Stimulated activated CD4-positive, alpha-beta T cell treated with anti-CD3 and anti-CD28 coated beads, Interleukin-2, amount 100 ng/mL, for 48 hours (primary cell): ENCODE measurements around the gene CFP.
"Not testable (repeated sequence)": the region's sequence is repeated elsewhere in the genome, so short reads cannot be mapped to it uniquely, and the experiment has no call there.

Source experiments
- DNase-seq, 2 donors: peaks; one replicate each; pipeline ENCODE4 v3.0.0-alpha.2; 2020

Gene CFP

GRCh38 chrX:47629419-47630200, at the start of gene CFP:
TSS of gene CFP (minus strand) at chrX:47629930. CDS start at chrX:47629844, 86 bp downstream.
- DNase-seq: no peak

DNA sequence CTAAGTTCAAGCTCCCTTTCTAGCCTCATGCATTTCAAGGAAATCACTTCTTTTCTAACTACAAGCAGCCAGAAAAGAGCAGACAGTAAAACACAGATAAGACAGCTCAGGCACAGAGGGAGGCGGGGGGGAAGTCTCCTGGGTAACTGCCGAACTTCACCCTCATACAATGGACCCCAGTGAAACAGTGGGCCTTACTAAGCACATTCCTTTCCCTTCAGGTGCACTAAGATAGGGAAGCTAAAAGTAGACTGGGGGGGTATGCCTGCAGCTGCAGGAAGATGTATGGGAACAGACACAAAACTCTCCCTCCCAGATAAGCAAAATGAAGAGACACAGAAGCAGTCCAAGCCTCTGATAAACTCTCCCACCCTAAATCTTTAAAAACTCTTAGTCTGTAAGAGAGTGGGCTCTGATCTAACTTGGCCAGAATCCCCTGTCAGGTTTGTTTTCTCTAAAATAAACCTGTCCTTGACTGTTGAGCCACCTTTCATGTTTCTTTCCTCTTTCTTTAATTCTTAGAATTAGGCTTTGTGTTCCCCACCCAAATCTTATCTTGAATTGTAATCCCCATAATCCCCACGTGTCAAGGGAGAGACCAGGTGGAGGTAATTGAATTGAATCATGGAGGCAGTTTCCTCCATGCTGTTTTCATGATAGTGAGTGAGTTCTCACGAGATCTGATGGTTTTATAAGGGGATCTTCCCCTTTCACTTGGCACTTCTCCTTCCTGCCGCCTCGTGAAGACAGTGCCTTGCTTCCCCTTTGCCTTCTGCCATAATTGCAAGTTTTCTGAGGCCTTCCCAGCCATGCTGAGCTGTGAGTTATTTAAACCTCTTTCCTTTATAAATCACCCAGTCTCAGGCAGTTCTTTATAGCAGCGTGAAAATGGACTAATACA, 46.5 kb upstream of the CFP start:
- DNase-seq: not testable (repeated sequence)

DNA sequence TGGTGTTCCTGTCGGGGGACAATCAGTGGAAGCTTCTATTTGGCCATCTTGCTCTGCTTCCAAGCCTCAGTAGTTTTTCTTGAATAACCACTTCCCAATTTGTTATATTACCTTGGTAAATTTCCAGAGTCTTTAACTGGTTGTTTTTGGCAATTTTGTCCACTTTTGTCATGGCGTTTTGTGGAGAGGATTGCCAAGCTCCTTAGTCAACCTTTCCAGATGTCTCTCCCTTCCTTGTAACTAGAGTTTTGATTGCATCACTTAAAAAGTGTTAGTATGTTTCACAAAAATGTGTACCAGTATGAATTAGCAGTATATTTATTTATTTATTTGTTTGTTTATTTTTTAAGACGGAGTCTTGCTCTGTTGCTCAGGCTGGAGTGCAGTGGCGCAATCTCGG, 45.0 kb upstream of the CFP start:
- no peak for DNase-seq

- not testable (repeated sequence) for DNase-seq
Observed at GRCh38 chrX:47665797-47666196, 36.1 kb upstream of the CFP start.

DNA sequence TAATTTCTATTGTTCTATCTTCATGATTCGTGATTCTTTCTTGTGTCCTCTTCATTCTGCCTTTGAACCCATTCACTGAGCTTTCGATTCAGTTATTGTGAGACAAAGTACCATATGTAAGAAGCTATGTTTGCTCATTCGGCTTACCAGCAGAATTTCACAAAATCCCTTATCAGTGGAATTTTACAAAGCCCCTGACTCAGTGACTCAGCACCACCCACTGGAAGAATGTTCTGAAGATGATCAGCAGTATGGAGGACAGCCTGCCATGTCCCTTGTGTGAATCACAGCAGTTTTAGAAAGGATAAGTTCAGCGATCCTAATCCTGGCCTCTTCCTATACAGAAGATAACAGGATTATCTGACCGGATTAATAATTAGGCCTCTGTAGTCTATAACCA, 35.0 kb upstream of the CFP start:
- DNase-seq: no peak

DNA sequence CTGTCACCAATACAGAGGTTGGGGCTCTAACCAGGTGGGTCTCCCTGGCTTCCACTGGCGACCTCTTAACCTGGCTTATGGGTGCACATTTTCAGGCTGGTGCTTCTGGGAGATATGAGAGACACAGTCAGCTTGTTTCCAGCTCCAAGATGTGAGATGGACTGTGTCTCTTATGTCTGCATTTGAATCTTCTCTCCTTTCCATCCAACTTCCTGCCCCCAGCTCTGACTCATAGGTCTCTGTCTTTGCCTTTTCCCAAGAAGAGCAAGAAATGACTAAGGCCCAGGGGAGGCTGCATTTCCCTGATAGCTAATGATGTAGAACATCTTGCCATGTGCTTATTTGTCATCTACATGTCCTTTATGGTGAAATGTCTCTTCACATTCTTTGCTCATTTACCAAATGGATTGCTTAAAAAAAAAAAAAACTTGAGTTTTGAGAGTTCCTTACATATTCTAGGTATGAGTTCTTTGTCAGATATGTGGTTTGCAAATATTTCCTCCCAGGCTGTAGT, 32.5 kb upstream of the CFP start:
- DNase-seq: peak in 1 of 2 donors; percentile 32

DNA sequence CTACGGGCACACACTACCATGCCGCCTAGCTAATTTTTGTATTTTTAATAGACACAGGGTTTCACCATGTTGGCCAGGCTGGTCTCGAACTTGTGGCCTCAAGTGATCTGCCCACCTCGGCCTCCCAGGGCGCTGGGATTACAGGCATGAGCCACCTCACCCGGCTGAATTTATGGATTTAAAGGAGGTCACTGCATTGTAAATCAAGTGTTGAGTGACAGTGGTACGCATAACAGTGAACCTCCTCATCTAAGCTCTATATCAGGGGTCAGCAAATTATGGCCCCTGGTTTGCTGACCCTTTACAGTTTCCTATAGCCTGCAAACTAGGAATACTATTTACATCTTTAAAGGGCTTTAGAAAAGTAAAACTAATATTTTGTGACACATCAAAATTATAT, 31.8 kb upstream of the CFP start:
- DNase-seq: no peak

DNA sequence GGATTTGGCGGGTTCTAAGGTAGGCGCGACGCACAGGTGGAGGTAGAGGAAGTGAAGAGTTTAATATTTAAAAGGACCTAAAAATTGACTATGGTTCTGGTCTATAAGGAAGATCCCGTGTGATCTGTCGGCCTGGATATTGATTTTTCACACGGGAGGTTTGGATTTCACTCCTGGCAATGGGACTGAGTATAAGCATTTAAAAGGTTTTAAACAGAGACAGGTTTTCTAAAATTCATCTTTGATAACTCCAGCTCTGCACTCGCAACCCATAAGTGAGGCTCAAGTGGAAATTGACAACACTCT, 29.6 kb upstream of the CFP start:
- no peak for DNase-seq

GRCh38 chrX:47658684-47659420, 29.1 kb upstream of the CFP start, which contains the start of gene UXT:
TSS of gene UXT (minus strand) at chrX:47659180. CDS start at chrX:47658927, 253 bp downstream.
- peak; percentile 83 to 85 for DNase-seq

DNA sequence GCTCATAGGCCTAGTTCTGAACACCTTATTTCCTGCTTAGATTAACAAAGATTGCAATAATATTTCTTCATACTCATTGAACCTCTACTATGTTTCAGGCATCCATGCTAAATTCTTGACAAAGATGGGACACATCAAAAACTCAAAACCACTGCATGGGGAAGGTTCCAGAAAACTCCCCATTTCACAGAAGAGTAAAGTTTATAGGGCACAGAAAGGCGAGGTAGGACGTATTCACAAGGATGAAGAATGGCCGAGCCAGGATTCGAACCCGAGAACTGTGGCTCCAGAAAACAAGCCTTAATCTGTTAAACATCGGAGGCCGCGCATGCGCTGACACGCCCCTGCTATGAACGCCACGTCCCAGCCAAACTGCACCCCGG, 28.6 kb upstream of the CFP start:
- no peak for DNase-seq

DNA sequence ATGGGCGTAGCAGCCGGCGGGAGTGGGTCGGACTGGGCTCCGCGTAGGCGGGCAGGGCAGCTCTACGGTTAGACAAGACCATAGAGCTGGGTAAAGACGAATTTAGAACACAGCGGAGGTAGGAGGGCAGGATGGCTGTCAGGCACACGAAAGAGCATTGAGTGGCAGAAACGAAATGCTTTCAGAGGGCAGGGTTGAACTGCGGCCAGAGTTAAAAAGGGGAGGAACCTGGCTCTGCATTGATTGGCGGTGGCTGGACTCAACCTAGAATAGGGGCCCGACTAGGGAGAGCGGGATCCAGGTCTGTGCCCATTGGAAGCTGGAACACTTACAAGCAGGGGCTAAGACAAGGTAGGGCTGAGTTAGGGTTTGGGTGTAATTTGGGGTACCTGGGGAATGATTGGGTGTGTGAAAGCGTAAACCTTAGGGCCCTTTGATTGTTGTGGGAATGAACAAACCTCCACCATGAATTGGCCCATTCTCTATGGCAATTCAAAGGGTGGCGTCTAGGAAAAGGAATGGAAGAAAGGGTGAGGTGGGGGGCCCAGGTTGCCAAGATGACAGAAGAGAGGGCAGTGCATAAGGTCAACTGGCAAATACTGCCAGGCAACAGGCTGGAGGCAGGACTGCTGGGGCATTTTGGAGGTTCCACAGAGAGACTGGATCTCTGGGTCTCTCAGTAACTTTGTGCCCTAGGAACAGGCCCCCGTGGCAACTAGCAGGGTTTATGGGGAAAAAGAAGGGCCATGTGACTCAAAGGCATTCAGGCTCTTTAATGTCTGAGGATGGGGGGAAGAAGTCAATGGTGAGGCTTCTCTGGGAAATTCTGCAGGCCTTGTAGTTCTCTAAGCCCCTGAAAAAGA, 21.5 kb upstream of the CFP start:
- DNase-seq: no peak

DNA sequence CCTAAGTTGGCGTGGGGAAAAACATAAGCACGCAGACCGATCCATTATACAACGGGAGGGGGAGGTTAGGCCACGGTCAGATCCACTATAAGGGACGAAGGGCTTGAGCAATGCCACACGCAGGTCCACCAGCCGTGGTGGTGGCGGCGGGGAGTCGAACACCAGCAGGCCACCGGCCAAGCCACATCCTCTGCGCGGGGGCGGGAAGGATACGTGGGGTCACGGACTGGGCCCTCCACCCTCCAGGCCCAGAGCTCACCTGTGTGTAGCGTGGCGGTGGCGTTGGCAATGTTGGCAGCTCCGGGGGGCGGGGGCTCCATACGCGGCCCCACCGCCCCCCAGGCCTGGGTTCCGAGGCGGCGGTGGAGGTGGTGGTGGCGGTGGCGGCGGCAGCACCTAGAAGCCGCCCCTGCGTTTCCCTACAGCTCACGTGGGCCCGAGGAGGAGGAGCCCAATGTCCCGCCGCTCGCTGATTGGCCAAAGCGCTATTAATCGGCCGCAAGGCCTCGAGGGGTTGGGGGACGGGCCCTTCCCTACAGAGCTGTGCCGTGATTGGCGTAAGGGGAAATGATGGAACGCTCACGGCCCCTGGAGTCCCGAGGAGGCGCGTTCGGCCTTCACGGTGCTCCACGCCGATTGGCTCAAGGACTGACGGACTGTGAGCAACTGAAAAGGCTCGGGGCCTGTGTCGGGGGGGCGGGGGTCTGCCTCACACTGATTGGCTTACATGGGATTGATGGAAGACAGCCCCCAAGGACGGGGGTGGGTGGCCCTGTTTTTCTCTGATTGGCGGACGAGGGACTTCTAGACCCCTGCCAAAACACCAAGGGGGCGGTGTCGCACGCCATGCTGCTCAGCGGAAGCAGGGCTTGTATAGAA, 20.7 kb upstream of the CFP start, which contains the start of gene ELK1:
TSS of gene ELK1 (minus strand) at position 400 of the 879 bp plus-strand sequence. CDS start 9,122 bp downstream, outside the sequence.
- DNase-seq: peak; percentile 74 to 77

- no peak for DNase-seq
Observed at GRCh38 chrX:47649781-47650163, 20.0 kb upstream of the CFP start.

DNA sequence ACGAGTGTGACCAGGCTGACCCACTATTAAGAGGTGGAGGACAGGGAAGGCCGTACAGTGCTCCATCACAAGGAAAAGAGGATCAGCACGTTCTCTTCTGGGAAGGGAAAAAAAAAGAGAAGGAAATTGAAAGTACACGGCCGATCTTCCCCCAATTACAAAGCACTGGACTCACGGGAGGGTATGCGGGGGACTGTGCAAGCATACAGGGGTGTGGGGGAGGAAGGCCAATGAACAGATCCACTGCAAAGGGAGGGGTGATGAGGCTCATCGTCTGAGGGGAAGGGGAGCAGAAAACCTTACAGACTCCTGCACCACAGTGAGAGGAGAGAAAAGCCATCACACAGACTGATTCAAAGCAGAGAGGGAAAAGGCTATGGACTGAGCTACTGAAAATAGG, 19.5 kb upstream of the CFP start:
- DNase-seq: no peak

GRCh38 chrX:47648376-47648775, 18.6 kb upstream of the CFP start:
- DNase-seq: no peak

DNA sequence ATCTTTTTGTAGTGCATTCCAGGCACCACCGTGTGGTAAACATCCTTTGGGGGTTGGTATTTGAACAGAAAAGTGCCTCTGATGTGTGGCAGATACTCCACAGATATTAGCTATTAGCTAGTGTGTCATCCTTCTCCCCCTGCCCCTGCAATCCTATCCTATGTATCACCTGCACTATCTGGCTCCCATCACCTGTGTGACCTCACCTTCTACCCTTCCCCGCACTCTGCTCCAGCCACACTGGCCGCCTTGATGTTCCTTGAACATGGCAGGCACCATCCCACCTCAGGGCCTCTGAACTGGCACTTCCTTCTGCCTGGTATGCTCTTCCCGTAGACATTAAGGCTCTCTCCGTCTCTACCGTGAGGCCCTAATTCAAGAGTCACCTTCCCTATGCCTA, 16.9 kb upstream of the CFP start:
- no peak for DNase-seq

GRCh38 chrX:47645530-47645929, 15.8 kb upstream of the CFP start:
- DNase-seq: no peak

DNA sequence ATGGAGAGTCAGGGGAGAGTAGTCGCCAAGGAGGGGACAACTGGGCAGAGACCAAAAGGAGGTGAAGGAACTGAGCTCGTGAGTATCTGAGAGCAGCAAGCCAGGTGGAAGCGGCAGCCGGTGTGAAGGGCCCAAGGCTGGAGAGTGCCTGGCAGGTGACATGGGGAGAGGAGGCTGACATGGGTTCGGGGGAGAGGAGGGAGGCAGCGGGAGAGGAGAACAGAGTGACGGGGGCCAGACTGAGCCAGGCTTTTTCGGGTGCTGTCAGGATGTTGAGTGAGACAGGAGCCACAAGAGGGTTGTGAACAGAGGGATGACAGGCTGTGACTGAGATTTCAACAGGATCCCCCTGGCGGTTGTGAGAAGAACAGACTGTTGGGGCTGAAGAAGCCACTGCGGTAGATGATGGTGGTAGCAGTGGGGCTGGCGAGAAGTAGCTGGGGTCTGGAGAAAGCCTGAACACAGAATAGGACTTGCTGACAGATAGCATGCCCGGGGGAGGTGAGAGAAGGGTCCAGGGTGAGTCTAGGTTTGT, 14.9 kb upstream of the CFP start:
- no peak for DNase-seq

DNA sequence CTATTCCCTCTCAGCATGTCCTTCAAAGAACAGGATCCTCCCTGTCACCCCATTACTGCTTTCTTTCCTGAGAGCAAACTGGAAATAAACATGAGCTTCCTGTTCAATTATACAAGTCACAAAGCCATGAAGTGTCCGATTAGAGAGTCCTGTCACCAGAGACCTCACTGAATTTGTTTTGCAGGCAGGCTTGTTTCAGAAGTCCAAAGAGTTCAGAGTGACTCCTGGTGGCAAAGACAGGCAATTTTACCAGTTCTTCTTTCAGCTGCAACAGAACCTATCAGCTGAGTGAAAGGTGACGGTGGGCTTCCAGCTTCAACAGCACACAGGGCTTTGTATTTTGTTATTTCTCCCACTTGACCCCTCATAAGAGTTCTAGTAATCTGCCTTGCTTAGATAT, 14.2 kb upstream of the CFP start:
- DNase-seq: no peak

DNA sequence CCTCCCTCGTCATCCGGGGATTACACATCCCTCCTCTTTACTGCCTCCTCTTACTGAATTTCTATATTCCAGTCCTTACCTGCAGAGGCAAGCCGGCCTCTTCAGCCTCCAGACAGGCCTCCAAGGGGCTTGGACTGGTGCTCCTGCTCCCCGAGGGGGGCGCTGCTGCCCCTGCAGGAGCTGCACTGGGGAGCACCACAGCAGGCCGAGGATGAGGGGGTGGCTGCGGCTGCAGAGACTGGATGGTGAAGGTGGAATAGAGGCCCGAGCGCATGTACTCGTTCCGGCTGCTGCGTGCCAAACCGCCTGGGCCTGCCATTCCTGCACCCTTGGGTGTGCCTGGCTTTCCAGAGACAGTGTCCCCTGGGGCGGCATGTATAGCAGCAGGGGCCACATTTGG, 9.1 kb upstream of the CFP start:
- DNase-seq: no peak
